GM18505 (cell line): ENCODE data around the gene TRAF1.
A peak's percentile ranks its signal among the peaks of the same experiment; 100 is the strongest.

Source experiments
- ATAC-seq: cut with Tn5 transposase; IDR thresholded peaks from one replicate; pipeline ENCODE4 v1.9.1; 2021; ENCODE audit not compliant: unreplicated experiment
- POLR2A ChIP-seq: IDR thresholded peaks from 4 replicates; pipeline ENCODE4 v1.6.1; 2011; ENCODE audit warnings: borderline replicate concordance; ENCODE audit not compliant: insufficient read depth, insufficient read length; ENCODE audit errors: extremely low read depth

Gene TRAF1

DNA sequence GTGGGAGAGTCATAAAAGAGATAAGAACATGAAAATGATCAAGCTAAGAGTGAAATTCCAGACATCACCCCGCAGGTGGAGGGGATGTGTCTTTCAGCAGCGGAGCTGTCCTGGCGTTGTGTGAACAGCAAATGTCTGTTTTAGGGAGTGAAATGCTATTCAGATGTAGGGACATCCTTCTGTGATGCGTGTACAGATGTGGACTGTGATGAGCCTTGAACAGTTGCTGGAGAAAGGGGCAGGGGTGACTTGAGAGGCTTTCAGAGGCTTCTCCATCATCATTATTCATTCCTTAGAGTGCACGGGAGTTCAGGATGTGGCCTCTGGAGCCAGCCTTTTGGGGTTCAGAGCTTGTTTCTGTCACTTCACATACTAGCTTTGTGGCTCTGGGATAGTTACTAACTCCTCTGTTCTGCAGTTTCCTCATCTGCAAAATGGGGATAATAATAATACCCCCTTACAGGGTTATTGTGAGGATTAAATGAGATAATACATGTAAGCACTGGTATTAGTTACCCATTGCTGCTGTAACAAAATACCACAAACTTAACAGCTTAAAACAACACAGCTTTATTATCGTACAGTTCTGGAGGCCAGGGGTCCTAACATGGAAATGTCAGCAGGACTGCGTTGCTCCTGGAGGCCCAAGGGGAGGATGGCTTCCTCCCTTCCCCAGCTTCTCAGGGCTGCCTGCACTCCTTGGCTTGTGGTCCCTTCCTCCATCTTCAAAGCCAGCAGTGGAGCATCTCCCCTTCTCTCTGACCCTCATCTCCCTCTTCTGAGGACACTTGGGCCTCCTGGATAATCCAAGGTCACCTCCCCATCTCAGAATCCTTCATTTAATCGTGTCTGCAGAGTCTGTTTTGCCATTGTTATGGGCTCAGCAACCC lies 9.4 kb downstream of the TRAF1 start:
- TF ChIP-seq POLR2A, result no peak
- ATAC-seq, result no peak

DNA sequence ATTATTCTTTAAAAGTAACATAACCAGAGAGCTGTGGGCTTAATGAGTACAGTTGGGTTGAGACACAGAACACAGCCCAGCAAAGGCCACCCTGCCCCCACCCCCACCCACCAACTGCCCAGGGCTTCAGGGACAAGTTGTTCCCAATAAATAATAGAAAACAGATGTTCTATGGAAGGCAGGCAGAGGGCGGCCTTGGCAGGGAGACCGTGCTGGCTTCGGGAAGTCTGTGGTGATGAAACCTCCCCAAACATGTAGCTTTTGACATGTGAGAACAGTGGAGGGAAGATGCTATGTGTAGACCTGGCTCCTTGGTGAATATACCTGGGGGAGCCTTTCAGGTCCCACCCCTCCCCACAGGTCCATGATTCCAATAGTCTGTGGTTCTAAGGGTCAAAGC lies 10.0 kb downstream of the TRAF1 start:
- no peak for TF ChIP-seq POLR2A
- ATAC-seq, result no peak

DNA sequence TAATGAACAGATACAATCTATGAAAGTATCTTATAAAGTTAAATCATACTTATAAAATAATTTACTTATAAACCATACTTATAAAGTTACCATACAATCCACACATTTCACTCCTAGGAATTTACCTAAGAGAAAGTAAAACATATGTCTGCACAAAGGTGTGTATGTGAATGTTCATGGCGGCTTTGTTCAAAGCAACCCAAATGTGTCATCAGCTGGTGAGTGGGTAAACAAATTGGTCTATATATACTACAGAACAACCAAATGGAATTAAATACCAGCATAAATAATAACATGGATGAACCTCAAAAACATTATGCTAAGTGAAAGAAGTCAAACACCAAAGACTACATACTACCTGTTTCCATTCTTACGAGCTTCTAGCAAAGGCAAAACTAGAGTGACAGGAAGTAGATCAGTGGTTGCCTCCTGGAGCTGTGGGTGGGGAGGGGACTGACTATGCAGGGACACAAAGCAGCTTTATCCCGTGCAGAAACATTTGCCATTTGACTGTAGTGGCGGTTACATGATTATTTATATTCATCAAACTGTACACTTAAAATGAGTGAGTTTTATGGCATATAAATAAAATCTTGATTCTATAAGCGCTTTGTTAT lies 10.6 kb downstream of the TRAF1 start:
- TF ChIP-seq POLR2A, result peak; percentile 56
- ATAC-seq, result no peak

DNA sequence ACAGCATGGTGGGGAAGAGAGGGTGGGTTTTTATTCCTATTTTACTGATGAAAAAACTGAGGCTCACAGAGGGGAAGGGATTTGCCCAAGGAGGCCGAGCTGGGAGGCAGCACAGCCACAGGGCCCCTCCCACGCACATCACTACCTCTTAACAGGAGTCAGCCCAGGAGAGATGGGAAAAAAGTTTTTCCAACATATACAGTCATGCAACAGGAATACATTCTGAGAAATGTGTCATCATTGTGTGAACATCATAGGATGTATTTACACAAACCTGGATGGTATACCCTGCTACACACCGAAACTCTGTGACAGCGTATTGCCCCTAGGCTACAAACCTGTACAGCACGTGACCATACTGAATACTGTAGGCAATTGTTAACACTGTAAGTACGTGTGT lies 11.6 kb downstream of the TRAF1 start:
- ATAC-seq, result no peak

GRCh38 chr9:120914396-120914795 lies 12.2 kb downstream of the TRAF1 start:
- TF ChIP-seq POLR2A, result peak; percentile 11
- ATAC-seq, result no peak

More for the DNA sequence above, 11.6 kb downstream of the TRAF1 start:
- no peak for TF ChIP-seq POLR2A

DNA sequence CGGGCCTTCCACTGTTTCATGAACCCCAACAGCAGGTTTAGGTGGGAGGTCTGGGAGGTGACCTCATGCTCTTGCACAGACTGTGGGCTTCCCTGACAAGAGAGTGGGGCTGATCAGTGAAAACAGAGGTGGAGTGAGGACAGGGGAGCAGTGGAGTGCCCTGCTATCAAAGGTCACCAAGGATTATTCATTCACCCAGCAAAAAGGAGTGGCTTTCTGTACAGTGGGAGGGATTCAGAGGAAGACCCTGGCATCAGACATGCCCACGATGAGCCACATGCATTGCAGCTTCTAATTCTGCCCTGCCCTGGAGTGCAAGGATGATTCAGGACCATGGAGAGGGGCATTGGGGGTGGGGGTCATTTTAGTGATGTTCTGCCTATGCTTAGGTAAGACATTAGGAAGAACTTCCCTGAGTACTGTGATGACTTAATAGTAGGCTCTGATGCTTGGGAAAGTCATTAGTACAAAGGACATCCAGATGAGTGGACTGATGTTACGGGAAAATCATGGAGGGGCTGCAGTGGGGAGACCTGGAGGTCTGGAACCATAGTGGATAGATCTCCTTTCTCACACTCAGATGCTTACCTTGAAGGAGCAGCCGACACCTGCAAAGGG lies 12.8 kb downstream of the TRAF1 start:
- ATAC-seq, result no peak
- no peak for TF ChIP-seq POLR2A

- peak; percentile 41 for TF ChIP-seq POLR2A
- no peak for ATAC-seq
Observed at GRCh38 chr9:120912958-120913646, 13.5 kb downstream of the TRAF1 start.

DNA sequence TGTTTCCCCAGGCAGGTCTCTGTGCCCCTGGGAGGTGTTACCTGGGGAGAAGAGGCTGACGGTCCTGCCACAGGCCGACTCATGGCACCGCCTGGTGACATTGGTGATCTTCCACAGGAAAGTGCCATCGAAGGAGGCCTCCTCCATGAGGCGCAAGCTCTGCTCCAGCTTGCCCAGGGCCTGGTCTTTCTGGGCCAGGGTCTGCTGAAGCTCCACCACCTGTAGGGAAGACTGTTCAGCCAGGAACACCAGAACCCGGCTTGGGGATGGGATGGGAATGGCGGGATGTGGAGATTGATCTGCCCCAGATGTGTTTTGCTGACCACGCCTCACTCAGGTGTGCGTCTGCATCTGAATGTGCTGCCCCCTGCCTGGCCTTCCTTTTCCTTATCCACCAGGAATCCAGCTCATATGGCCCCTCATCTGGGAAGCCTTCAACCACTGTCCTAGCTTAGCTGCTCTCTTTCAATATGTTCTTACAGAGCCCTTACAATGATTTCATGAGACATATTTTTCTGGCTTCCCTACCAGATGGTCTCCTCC lies 15.2 kb downstream of the TRAF1 start:
- peak; percentile 35 for TF ChIP-seq POLR2A

DNA sequence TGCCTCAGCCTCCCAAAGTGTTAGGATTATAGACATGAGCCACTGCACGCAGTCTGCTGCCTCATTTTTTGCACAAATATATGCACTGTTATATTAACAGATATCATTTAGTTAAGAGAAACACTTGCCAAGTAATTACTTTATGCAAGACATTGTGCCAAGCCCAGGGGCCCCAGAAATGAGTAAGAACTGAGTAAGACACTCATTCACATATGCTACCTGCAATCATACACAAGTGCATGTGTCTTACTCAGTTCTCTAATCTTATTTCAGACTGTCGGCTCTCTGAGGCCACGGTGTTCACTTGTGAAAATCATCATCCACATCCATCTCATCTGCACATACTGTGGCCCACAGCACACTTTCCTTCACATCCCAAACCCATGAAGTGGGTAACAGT lies 16.0 kb downstream of the TRAF1 start:
- no peak for ATAC-seq

More for the DNA sequence above, 15.2 kb downstream of the TRAF1 start:
- ATAC-seq, result no peak

DNA sequence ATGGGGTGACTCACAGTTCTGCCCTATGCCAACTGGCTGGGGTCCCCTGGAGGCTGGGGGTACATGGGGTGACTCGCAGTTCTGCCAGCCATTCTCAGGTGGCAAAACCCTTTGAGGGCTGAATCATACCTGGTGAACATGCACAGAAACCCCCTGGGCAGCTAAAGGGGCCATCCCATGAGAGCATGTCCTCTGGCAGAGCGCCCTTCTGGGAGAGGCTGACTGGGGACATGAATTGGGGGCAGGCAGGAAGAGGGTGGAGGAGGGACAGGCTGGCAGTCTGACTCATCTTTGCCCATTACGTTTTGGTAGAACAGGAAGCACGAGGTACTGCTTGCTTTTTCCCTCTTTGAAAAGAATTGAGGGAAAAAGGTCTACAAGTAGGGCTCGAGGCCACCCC lies 16.7 kb downstream of the TRAF1 start:
- no peak for ATAC-seq
- peak; percentile 47 for TF ChIP-seq POLR2A

More for the DNA sequence above, 16.0 kb downstream of the TRAF1 start:
- no peak for TF ChIP-seq POLR2A

- no peak for ATAC-seq
- peak; percentile 1 for TF ChIP-seq POLR2A
Observed at GRCh38 chr9:120905315-120906164, 21.1 kb downstream of the TRAF1 start.

GRCh38 chr9:120904978-120905301 lies 21.7 kb downstream of the TRAF1 start:
- peak; percentile 5 for TF ChIP-seq POLR2A
- ATAC-seq, result no peak
